K562 (cell line): Measurements from ENCODE around the gene C1orf198. TPM values are rescaled to one million over a fixed set of nuclear protein-coding genes. Genes with fewer than 3 reads are reported as not detected.

Experiments
- HDAC1 ChIP-seq, 2 experiments: fragments of 450-650 bp; IDR thresholded peaks; 2 replicates each; pipeline ENCODE4 v1.6.1; 2016 to 2017; ENCODE audit warnings: inconsistent platforms in 1 of 2, mild to moderate bottlenecking in 1 of 2, moderate library complexity in 1 of 2
- KDM2B ChIP-seq: fragments of 250-450 bp; sonication (Bioruptor Pico); IDR thresholded peaks from 2 replicates; pipeline ENCODE4 v1.8.0; 2021; ENCODE audit warnings: mild to moderate bottlenecking, moderate library complexity
- NEUROD1 ChIP-seq: fragments of 150-350 bp; IDR thresholded peaks from 2 replicates; pipeline ENCODE4 v1.6.1; 2014; ENCODE audit warnings: borderline replicate concordance, low read length, low read depth; ENCODE audit not compliant: partially characterized antibody
- POLR2B ChIP-seq: fragments of 450-650 bp; IDR thresholded peaks from 2 replicates; pipeline ENCODE4 v1.6.1; 2018; ENCODE audit warnings: low read depth; ENCODE audit not compliant: partially characterized antibody
- TBL1XR1 ChIP-seq, 2 experiments: IDR thresholded peaks; 2 replicates each; pipeline ENCODE4 v1.6.1; 2012; ENCODE audit warnings: improper control_type of control experiment in 2 of 2, low read length in 2 of 2, mild to moderate bottlenecking in 1 of 2
- ZNF140 ChIP-seq: fragments of 250-450 bp; sonication (Bioruptor Pico); IDR thresholded peaks from 2 replicates; pipeline ENCODE4 v1.8.0; 2021; ENCODE audit warnings: moderate library complexity, mild to moderate bottlenecking, inconsistent platforms
- ZNF586 ChIP-seq: fragments of 450-650 bp; formaldehyde crosslinking; conservative IDR thresholded peaks from 2 replicates; pipeline ENCODE4 v1.4.0; 2020; ENCODE audit warnings: mild to moderate bottlenecking, moderate library complexity
- ZNF76 ChIP-seq: fragments of 250-450 bp; sonication (Bioruptor Pico); IDR thresholded peaks from 2 replicates; pipeline ENCODE4 v1.4.0; 2020; ENCODE audit warnings: mild to moderate bottlenecking, moderate library complexity, borderline replicate concordance
- ZNF778 ChIP-seq: fragments of 450-650 bp; formaldehyde crosslinking; IDR thresholded peaks from 2 replicates; pipeline ENCODE4 v1.4.0; 2020; ENCODE audit warnings: mild to moderate bottlenecking, moderate library complexity
- polyA plus RNA-seq, 8 experiments: library from polyadenylated mRNA; depleted of rRNA in 4 of 8; stranded (reverse) in 5 of 8; unstranded in 3 of 8; fragments of >200 nt; fragmentation: Nextera tagmentation in 2 of 8; fragmentation: Illumina TruSeq in 1 of 8; extraction: Ambion mirVana in 2 of 8; extraction: Trizol in 1 of 8; gene quantifications; 2 replicates each; pipeline versions ENCODE4 v1.2.1 to v1.2.3, GENCODE V29; 2011 to 2014; ENCODE audit warnings: inconsistent platforms in 1 of 8, missing spikeins in 1 of 8
- total RNA-seq, 7 experiments: library from RNA; depleted of rRNA in 6 of 7; stranded (reverse); fragments of >200 nt in 6 of 7; fragmentation: Illumina TruSeq in 2 of 7; extraction: Trizol in 2 of 7; gene quantifications; 2 replicates each; pipeline versions ENCODE4 v1.2.1 to v1.2.3, GENCODE V29; 2011 to 2021; ENCODE audit warnings: low replicate concordance in 1 of 7
- TF ChIP-seq, protein P1 (sequence below): sonication (generic); formaldehyde crosslinking; IDR thresholded peaks from 2 replicates; pipeline ENCODE4 v1.8.0; 2022; ENCODE audit warnings: mild to moderate bottlenecking, missing genetic modification reagents, borderline replicate concordance
- TF ChIP-seq, protein P2 (sequence below), 2 experiments: IDR thresholded peaks in 1 of 2; conservative IDR thresholded peaks in 1 of 2; 2 replicates each; pipeline ENCODE4 v1.6.1; 2016; ENCODE audit warnings: low read depth in 2 of 2, mild to moderate bottlenecking in 1 of 2, missing compliant biosample characterization in 1 of 2, missing genetic modification characterization in 1 of 2, moderate library complexity in 1 of 2
- TF ChIP-seq, protein P3 (sequence below): fragments of 250-450 bp; sonication (Bioruptor Pico); IDR thresholded peaks from 2 replicates; pipeline ENCODE4 v1.8.0; 2022; ENCODE audit warnings: moderate library complexity, mild to moderate bottlenecking, inconsistent platforms

C1orf198 gene
- total and polyA plus RNA-seq, 9 of the 15 experiments (the other 6 are each of a cell fraction or from before 2014, with no cell fraction given) = 2.0 to 15.1 (median 10.4) TPM

DNA sequence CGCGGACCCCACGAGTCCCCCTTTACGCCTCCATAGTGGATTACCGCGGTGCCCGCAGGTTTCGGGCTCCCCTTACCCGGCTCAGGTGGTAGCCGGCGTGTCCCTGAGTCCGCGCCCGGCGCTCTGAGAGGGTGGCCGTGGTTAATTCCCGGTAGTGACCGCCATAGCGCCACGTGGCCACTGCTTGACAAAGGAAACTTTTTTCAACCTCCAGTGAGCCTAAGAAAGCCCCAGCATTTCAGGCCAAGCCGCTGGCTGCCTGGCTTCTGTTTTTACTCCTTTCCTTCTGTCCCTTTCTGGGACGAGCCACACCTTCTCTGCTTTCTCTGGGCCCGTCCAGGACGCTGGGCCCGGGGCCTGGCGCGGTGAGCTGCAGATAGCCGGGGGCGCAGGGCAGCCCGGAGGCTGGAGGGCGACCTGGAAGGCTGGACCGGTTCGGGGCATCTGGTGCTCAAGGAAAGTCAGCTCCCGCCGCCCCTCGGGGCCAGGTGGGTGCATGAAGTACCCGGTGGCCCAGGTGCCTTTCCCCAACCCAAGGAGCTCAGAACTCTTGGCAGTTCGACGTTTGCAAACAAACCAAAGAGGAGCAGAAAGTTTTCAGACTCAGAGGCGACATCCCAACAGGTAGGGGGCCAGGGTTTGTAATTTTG lies 540 bp upstream of the C1orf198 start (continued):
- TF ChIP-seq NEUROD1 = no peak
- no peak for TF ChIP-seq ZNF76 (CRISPR knock-in tag)
- TF ChIP-seq ZNF586 (CRISPR knock-in tag) = no peak
- TF ChIP-seq HDAC1 (IDR thresholded peaks at IDR 0.05) = no peak
- TF ChIP-seq, protein P1, sequence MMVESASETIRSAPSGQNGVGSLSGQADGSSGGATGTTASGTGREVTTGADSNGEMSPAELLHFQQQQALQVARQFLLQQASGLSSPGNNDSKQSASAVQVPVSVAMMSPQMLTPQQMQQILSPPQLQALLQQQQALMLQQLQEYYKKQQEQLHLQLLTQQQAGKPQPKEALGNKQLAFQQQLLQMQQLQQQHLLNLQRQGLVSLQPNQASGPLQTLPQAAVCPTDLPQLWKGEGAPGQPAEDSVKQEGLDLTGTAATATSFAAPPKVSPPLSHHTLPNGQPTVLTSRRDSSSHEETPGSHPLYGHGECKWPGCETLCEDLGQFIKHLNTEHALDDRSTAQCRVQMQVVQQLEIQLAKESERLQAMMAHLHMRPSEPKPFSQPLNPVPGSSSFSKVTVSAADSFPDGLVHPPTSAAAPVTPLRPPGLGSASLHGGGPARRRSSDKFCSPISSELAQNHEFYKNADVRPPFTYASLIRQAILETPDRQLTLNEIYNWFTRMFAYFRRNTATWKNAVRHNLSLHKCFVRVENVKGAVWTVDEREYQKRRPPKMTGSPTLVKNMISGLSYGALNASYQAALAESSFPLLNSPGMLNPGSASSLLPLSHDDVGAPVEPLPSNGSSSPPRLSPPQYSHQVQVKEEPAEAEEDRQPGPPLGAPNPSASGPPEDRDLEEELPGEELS = no peak
- no peak for TF ChIP-seq TBL1XR1 (IDR thresholded peaks at IDR 0.05; ENCODE audit: low read length in 2 of 2)
- no peak for TF ChIP-seq ZNF778
- TF ChIP-seq, protein P2, sequence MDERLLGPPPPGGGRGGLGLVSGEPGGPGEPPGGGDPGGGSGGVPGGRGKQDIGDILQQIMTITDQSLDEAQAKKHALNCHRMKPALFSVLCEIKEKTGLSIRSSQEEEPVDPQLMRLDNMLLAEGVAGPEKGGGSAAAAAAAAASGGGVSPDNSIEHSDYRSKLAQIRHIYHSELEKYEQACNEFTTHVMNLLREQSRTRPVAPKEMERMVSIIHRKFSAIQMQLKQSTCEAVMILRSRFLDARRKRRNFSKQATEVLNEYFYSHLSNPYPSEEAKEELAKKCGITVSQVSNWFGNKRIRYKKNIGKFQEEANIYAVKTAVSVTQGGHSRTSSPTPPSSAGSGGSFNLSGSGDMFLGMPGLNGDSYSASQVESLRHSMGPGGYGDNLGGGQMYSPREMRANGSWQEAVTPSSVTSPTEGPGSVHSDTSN (CRISPR knock-in tag; IDR thresholded peaks at IDR 0.05; ENCODE audit: low read depth) = no peak
- TF ChIP-seq, protein P2 (tag; conservative IDR thresholded peaks at IDR 0.05; ENCODE audit: low read depth) = no peak
- TF ChIP-seq POLR2B = no peak
- TF ChIP-seq KDM2B = no peak
- TF ChIP-seq ZNF140 = no peak
- TF ChIP-seq, protein P3, sequence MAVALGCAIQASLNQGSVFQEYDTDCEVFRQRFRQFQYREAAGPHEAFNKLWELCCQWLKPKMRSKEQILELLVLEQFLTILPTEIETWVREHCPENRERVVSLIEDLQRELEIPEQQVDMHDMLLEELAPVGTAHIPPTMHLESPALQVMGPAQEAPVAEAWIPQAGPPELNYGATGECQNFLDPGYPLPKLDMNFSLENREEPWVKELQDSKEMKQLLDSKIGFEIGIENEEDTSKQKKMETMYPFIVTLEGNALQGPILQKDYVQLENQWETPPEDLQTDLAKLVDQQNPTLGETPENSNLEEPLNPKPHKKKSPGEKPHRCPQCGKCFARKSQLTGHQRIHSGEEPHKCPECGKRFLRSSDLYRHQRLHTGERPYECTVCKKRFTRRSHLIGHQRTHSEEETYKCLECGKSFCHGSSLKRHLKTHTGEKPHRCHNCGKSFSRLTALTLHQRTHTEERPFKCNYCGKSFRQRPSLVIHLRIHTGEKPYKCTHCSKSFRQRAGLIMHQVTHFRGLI (CRISPR knock-in tag) = no peak
